Measurements from ENCODE around the gene ILDR2. TPM values are rescaled to one million over a fixed set of nuclear protein-coding genes. Genes with fewer than 3 reads are reported as not detected.

ILDR2 gene
- polyA plus RNA-seq, 4 donors, result 13.9 to 16.5 (median 15.5) TPM

- DNase-seq (ENCODE audit: low read depth in 4 of 4, low spot score in 3 of 4), result no peak
Observed at GRCh38 chr1:166972193-166972592, 3.1 kb downstream of the ILDR2 start.

- DNase-seq (ENCODE audit: low read depth in 4 of 4, low spot score in 3 of 4), result no peak
Observed at GRCh38 chr1:166971252-166971651, 4.1 kb downstream of the ILDR2 start.

- DNase-seq (ENCODE audit: low read depth in 4 of 4, low spot score in 3 of 4), result no peak
Observed at GRCh38 chr1:166969074-166969677, 6.2 kb downstream of the ILDR2 start.

GRCh38 chr1:166960858-166961474, 14.4 kb downstream of the ILDR2 start:
- no peak for DNase-seq (ENCODE audit: low read depth in 4 of 4, low spot score in 3 of 4)

- DNase-seq (ENCODE audit: low read depth in 4 of 4, low spot score in 3 of 4), result no peak
Observed at GRCh38 chr1:166956872-166957271, 18.5 kb downstream of the ILDR2 start.

GRCh38 chr1:166956057-166956850, 19.1 kb downstream of the ILDR2 start:
- no peak for DNase-seq (ENCODE audit: low read depth in 4 of 4, low spot score in 3 of 4)

- peak in 1 of 4 donors; percentile 26 for DNase-seq (ENCODE audit: low read depth in 4 of 4, low spot score in 3 of 4)
Observed at GRCh38 chr1:166953491-166953890, 21.8 kb downstream of the ILDR2 start.

GRCh38 chr1:166952002-166952746, 23.2 kb downstream of the ILDR2 start:
- DNase-seq (ENCODE audit: low read depth in 4 of 4, low spot score in 3 of 4), result no peak

- DNase-seq (ENCODE audit: low read depth in 4 of 4, low spot score in 3 of 4), result no peak
Observed at GRCh38 chr1:166951050-166951449, 24.3 kb downstream of the ILDR2 start.

GRCh38 chr1:166950156-166950555, 25.2 kb downstream of the ILDR2 start:
- DNase-seq (ENCODE audit: low read depth in 4 of 4, low spot score in 3 of 4), result no peak

- DNase-seq (ENCODE audit: low read depth in 4 of 4, low spot score in 3 of 4), result no peak
Observed at GRCh38 chr1:166948856-166949350, 26.4 kb downstream of the ILDR2 start.

- peak; percentile 49 to 75 (median 72) for DNase-seq (ENCODE audit: low read depth in 4 of 4, low spot score in 3 of 4)
Observed at GRCh38 chr1:166947398-166948043, 27.8 kb downstream of the ILDR2 start.

- DNase-seq (ENCODE audit: low read depth in 4 of 4, low spot score in 3 of 4), result no peak
Observed at GRCh38 chr1:166944186-166944967, 31.0 kb downstream of the ILDR2 start.

GRCh38 chr1:166939741-166940375, 35.5 kb downstream of the ILDR2 start:
- no peak for DNase-seq (ENCODE audit: low read depth in 4 of 4, low spot score in 3 of 4)

- no peak for DNase-seq (ENCODE audit: low read depth in 4 of 4, low spot score in 3 of 4)
Observed at GRCh38 chr1:166937962-166938361, 37.4 kb downstream of the ILDR2 start.

- no peak for DNase-seq (ENCODE audit: low read depth in 4 of 4, low spot score in 3 of 4)
Observed at GRCh38 chr1:166937329-166937728, 38.0 kb downstream of the ILDR2 start.

- DNase-seq (ENCODE audit: low read depth in 4 of 4, low spot score in 3 of 4), result no peak
Observed at GRCh38 chr1:166933633-166934032, 41.7 kb downstream of the ILDR2 start.

GRCh38 chr1:166933140-166933539, 42.2 kb downstream of the ILDR2 start:
- no peak for DNase-seq (ENCODE audit: low read depth in 4 of 4, low spot score in 3 of 4)

GRCh38 chr1:166929911-166930310, 45.4 kb downstream of the ILDR2 start:
- no peak for DNase-seq (ENCODE audit: low read depth in 4 of 4, low spot score in 3 of 4)

Data from right renal pelvis (tissue), 4 donors.